Prostate gland (tissue), 2 donors: ENCODE measurements around the gene TCP1.

Experiments
- POLR2A ChIP-seq: fragments of 450-650 bp; IDR thresholded peaks from one replicate; pipeline ENCODE4 v1.6.1; 2016; ENCODE audit warnings: antibody characterized with exemption, mild to moderate bottlenecking
- POLR2AphosphoS5 ChIP-seq: sonication (generic); formaldehyde crosslinking; IDR thresholded peaks from one replicate; pipeline ENCODE4 v1.6.1; 2017; ENCODE audit warnings: antibody characterized with exemption
- TF ChIP-seq, protein P1 (sequence below), 4 experiments: fragments of 200-600 bp in 2 of 4; fragments of 450-650 bp in 2 of 4; sonication (generic) in 2 of 4; IDR thresholded peaks; 1 replicate in 3 of 4; 2 replicates in 1 of 4; pipeline ENCODE4 v1.5.1; 2016 to 2019; ENCODE audit warnings: antibody characterized with exemption in 4 of 4, mild to moderate bottlenecking in 2 of 4, moderate library complexity in 2 of 4

DNA sequence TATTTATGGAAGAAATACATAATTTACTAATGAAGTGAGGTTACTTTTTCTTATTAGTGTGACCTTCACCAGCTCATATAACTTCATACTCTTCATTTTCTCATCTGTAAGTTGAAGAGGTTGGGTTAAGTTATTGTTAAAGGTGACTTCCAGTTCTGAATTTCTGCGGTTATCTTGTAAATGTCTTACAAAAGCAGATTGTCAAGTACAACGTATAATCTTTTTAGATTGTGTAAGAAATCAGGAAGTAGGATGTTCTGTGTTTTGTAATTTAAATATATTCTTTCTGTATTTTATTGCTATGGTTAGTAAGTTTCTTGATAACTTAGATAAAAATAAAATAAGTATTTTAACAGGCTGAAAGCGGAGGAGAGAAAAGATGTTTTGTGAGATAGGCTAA is 50.1 kb downstream of the TCP1 start:
- TF ChIP-seq, protein P1, sequence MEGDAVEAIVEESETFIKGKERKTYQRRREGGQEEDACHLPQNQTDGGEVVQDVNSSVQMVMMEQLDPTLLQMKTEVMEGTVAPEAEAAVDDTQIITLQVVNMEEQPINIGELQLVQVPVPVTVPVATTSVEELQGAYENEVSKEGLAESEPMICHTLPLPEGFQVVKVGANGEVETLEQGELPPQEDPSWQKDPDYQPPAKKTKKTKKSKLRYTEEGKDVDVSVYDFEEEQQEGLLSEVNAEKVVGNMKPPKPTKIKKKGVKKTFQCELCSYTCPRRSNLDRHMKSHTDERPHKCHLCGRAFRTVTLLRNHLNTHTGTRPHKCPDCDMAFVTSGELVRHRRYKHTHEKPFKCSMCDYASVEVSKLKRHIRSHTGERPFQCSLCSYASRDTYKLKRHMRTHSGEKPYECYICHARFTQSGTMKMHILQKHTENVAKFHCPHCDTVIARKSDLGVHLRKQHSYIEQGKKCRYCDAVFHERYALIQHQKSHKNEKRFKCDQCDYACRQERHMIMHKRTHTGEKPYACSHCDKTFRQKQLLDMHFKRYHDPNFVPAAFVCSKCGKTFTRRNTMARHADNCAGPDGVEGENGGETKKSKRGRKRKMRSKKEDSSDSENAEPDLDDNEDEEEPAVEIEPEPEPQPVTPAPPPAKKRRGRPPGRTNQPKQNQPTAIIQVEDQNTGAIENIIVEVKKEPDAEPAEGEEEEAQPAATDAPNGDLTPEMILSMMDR (IDR thresholded peaks at IDR 0.05), result no peak
- TF ChIP-seq POLR2A, result no peak
- TF ChIP-seq POLR2AphosphoS5, result no peak
